GM21447 (cell line): ENCODE data around the gene PRSS2.

ENCODE experiments used
- ATAC-seq: cut with Tn5 transposase; IDR thresholded peaks from one replicate; pipeline ENCODE4 v1.9.1; 2021; ENCODE audit not compliant: unreplicated experiment

The PRSS2 gene

DNA sequence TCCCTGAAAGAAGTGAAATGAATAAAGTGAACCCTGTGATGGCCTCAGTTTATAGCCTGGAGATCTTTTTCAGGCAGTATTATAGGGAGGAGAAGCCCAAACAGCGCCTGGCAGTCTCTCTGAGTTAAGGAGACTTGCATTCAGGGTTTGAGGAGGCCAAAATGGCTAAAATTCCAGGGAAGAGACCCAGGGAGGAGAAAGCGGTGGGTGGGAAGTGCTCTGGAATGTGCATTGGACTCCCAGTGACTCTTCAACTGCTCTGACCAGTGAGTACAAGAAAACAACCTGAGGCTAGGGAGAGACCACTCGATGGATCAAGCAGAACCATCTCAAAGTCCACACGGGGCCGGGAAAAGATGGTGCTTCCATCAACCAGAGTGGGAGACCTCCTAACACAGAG, 48.8 kb downstream of the PRSS2 start:
- no peak for ATAC-seq

DNA sequence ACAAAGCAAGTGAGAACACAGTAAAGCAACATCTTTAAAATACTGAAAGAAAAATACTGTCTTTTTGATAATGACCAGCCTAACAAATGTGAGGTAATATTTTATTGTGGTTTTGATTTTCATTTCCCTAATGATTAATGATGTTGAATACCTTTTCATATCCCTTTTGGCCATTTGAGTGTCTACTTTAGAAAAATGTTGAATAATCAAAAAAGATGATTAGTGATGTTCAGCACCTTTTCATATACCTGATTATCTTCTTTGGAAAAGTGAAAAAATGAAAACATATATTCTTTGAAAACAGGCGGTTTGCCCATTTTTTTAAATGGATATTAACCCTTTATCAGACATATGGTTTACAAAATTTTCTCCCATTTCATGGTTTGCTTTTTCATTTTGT, 51.9 kb downstream of the PRSS2 start:
- no peak for ATAC-seq
